Suprapubic skin (tissue), 4 donors: ENCODE measurements around the gene LHFPL3.

ENCODE experiments used
- CTCF ChIP-seq, 2 donors: fragments of 200-600 bp in 1 of 2; fragments of 450-650 bp in 1 of 2; sonication (generic) in 1 of 2; IDR thresholded peaks; one replicate each; pipeline ENCODE4 v1.5.1; 2016 to 2019; ENCODE audit warnings: antibody characterized with exemption in 2 of 2, mild to moderate bottlenecking in 1 of 2, moderate library complexity in 1 of 2
- POLR2A ChIP-seq, 2 donors: fragments of 450-650 bp; IDR thresholded peaks; one replicate each; pipeline ENCODE4 v1.6.1; 2017; ENCODE audit warnings: antibody characterized with exemption in 2 of 2, mild to moderate bottlenecking in 2 of 2, moderate library complexity in 2 of 2
- POLR2AphosphoS5 ChIP-seq, 3 donors: sonication (generic); formaldehyde crosslinking; IDR thresholded peaks; one replicate each; pipeline ENCODE4 v1.6.1; 2017; ENCODE audit warnings: antibody characterized with exemption in 3 of 3

- TF ChIP-seq CTCF (IDR thresholded peaks at IDR 0.05) (no peak), POLR2AphosphoS5 (IDR thresholded peaks at IDR 0.05) (no peak), POLR2A (IDR thresholded peaks at IDR 0.05) (no peak)
Measured at GRCh38 chr7:104352736-104353135, 24.3 kb downstream of the LHFPL3 start.
